ENCODE results near the gene TBC1D10B.

TBC1D10B gene, protein sequence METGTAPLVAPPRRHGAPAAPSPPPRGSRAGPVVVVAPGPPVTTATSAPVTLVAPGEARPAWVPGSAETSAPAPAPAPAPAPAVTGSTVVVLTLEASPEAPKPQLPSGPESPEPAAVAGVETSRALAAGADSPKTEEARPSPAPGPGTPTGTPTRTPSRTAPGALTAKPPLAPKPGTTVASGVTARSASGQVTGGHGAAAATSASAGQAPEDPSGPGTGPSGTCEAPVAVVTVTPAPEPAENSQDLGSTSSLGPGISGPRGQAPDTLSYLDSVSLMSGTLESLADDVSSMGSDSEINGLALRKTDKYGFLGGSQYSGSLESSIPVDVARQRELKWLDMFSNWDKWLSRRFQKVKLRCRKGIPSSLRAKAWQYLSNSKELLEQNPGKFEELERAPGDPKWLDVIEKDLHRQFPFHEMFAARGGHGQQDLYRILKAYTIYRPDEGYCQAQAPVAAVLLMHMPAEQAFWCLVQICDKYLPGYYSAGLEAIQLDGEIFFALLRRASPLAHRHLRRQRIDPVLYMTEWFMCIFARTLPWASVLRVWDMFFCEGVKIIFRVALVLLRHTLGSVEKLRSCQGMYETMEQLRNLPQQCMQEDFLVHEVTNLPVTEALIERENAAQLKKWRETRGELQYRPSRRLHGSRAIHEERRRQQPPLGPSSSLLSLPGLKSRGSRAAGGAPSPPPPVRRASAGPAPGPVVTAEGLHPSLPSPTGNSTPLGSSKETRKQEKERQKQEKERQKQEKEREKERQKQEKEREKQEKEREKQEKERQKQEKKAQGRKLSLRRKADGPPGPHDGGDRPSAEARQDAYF

DNA sequence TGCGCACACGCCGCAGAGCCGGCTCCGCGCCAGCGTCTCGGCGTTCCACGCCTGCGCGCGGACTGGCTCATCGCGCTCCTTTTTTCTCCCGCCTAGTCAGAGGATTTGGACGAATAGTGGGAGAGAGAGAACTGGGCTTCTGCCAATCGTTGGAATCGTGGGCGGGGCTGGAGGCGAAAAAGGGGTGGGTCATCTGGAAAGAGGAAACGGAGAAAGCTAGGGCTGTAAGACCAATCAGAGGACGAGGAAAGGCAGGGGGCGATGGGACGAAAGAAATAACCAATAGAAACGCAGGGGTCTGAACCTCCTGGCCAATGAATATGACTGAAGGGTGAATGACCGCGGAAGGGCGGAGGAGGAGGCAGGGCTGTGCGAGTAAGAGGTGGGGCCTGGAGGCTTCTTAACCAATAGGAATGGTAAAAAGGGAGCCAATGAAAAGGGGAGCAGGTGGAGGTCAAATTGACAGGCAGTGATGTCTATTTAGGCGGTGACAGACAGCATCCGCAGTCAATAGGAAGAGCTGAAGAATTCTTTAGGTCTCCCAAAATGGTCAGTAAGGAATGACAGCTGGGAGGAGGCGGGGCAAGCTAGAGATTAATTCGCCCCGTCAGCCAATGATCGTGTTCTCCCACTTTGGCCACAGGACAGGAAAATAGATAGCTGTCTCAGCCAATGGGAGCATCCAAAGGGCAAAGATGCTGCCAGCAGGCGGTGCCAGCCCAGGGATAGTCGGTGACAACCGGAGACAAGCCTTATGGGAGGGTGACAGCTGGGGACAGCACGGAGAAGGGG, at the start of gene TBC1D10B:
TSS of gene TBC1D10B (minus strand) at position 39 of the 792 bp plus-strand sequence. CDS start 311 bp downstream, outside the sequence.
- peak; percentile 100 for FAIRE-seq

DNA sequence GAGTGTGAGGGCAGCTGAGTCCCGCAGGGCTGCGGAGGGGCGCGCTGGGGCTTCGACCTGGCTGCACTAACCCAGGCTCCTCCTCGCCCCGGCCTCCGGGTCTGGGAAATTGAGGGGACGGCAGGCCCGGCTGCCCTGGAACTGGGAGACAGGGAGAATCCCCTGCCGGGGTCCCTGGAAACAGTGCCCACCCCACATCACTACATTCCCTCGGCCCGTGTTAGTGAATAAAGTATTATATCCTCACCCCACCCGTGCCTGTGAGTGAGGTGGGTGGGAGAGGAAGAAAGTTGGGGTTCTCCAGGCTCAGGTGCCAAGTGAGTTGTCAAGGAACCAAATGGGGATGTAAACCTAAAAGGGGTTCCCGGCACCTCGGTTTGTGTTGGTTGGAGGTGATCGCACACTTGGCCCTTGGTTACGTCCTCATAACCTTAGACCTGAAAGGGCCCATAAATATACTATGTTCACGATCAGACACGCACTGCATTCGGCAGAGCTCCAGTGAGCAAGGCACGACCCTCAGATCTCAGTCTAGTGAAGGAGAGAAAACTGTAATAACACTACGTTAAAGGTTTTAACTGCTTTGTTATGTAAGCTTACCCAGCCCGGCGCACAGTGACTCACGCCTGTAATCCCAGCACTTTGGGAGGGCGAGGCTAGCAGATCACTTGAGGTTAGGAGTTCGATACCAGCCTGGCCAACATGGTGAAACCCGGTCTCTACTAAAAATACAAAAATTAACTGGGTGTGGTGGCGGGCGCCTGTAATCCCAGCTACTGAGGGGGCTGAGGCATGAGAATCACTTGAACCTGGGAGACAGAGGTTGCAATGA, 48.3 kb upstream of the TBC1D10B start:
- no peak for FAIRE-seq

DNA sequence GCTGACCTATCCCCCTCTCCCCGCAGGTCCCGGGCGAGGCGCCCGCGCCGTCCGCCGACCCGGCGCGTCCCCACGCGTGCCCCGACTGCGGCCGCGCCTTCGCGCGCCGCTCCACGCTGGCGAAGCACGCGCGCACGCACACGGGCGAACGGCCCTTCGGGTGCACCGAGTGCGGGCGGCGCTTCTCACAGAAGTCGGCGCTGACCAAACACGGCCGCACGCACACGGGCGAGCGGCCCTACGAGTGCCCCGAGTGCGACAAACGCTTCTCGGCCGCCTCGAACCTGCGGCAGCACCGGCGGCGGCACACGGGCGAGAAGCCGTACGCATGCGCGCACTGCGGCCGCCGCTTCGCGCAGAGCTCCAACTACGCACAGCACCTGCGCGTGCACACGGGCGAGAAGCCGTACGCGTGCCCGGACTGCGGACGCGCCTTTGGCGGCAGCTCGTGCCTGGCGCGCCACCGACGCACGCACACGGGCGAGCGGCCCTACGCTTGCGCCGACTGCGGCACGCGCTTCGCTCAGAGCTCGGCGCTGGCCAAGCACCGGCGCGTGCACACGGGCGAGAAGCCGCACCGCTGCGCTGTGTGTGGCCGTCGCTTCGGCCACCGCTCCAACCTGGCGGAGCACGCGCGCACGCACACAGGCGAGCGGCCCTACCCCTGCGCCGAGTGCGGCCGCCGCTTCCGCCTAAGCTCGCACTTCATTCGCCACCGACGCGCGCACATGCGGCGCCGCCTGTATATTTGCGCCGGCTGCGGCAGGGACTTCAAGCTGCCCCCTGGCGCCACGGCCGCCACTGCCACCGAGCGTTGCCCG, 47.4 kb upstream of the TBC1D10B start:
- no peak for FAIRE-seq

DNA sequence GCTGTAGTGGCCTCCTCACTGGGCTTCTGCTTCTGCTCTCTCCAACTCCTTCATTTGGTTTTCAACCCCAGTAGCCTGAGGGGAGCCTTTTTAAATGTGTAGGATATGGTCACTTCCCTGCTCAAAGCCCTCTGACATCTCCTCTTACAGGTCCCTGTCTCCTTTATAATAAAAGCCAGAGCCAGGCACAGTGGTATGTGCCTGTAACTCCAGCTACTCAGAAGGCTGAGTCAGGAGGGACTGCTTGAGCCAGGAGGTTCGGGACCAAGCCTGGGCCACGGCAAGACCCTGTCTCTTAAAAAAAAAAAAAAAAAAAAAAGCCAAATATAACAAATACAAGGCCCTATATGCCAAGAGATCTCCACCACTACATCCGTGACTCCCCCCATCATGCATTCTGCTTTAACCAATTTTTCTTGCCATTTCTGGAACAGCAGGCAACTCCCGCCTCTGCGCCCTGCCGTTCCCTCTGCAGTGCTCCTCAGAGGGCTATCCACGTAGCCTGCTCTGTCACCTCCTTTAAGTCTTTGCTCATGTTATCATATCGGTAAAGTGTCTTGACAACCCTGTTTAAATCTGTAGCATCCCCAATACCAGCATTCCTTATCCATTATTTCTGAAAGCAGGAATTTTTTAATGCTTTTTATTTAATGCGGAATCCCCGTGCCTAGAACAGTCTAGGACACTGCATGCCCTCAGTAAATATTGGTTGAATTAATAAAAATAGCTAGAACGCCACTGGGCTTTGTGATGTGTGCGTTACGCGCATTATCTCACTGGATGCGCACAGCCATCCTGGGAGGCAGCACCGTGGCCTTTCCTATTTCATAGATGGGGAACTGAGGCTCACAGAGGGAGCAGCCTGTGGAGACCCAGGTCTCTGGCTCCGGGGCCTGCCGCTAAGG, 46.6 kb upstream of the TBC1D10B start:
- no peak for FAIRE-seq

DNA sequence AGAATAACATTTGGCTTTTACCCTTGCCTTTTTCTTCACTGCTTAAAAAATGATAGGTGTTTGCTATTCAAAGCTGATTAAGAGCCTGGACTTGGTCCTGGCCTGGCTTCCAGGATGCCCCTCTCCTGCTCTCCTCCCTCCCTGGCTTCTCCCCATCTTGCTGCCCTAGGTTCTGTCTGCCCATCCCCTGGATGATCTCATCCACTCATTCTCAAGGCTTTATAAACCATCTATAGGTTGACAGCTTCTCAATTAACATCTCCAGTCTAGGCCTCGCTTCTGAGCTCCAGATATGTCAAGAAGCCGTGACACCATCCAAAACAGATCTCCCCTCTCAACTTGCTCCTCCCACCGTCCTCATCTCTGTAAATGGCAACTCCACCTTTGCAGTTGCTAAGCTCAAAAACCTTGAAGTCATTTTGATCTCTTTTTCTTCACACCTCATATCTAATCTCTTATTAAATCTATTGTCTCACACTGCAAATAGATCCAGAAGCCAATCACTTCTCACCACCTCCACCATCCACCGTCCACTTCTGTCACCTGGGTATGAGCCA, 45.8 kb upstream of the TBC1D10B start:
- FAIRE-seq: no peak

DNA sequence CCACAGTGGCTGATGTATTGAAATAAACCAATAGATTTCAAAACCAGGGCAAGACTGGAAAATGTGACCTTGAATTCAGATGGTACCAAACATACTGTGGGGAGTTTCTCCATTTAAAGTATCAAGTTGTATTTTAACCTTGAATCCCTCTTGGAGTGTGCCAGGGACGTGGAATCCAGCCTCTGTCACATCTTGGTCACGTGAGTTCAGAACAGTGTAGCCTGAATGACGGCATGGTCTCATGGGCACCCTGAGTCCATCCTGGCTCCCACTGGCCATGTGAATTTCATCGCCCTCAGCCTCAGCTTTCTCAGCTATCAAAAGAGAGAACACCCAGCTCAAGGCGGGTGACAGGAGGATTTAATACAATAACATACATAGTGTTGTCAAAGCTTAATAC, 43.9 kb upstream of the TBC1D10B start:
- FAIRE-seq: no peak

DNA sequence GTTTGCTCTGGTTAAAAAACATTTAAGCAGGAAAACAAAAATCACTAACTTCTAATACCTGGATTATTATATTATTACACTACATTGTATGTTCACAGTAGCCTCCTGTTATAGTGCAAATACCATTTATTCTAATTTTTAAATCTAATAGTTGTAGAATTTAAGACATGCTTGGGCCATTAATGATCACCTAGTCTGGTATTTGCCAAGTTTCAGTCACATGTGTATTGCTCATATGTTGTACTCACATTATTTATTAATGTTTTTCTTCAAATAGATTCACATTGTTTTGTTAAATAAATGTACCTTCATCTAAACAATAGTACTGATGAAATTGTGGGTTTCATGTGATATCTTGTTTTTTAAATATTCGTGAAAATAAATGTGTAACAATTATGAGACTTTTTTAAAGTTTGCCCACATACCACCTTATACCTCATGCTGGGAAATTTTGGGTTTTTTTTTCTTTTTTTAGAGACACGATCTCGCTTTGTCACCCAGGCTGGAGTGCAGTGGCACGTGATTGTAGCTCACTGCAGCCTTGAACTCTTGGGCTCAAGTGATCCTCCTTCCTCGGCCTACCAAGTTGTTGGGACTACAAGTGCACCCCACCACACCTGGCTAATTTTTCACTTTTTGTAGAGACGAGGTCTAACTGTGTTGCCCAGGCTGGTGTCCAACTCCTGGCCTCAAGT, 43.0 kb upstream of the TBC1D10B start:
- FAIRE-seq: no peak

DNA sequence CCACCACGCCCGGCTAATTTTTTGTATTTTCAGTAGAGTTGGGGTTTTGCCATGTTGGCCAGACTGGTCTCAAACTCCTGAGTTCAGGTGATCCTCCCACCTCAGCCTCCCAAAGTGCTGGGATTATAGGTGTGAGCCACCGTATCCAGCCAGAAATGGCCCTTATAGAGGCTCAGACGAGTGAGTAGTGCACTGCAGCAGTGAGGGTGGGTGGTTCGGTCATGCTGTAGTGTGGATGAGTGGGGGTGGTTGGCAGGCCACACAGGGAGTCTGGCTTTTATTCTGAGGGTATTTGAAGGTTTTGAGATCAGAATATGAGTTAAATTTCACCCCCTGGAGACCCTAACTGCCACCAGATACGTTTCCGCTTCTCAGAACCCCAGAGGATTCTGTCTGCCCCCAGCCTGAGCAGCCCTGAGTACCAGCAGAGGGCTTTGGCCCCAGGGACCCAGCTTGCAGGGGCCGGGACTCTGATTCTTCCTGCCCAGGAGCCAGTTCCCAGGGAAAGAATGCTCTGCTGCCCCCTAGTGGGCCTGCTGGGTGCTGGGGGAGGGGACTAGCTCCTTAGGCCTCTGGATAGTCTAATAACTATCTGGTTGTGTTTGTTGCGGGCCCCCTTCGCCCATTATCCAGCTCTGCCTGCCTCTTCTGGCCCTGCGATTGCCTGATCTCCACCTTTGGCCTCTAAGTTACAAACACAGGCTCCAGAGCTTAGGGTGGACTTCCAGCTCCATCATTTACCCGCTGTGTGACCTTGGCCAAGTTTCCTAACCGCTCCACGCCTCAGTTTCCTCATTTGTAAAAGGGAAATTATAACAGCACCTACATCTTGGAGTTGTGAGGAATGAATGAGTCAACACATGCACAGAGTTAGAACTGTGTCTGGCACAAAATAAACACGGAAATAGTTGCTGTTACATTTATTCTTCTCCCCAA, 39.1 kb upstream of the TBC1D10B start:
- no peak for FAIRE-seq

DNA sequence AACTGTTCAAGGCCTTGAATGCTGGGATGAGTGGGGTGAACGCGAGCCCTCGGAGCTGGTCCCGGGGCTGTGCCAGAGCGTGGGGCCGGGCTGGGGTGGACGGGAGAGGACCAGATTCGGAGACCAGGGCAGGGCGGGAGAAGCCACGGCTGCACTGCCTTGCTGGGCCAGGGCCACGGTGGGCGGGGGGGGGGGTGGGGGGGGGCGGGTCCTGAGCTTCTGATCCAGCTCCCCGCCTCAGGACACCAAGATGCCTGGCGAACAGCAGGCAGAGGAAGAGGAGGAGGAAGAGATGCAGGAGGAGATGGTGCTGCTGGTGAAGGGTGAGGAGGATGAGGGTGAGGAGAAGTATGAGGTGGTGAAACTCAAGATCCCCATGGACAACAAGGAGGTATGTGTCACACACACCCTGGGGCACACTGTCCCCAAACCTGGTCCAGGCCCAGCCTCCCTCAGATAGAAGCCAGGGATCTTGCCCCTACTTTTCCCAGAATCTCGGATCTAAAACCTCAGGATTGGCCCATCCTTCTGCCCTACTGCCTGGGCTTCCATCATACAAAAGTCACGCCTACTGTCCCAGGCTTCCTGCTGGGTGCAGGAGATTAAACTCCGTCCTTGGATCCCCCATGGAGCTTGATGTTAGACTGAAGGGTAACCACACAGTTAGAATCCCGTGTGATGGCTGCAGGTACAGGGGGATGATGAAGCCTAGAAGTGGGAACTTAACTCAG, 37.7 kb upstream of the TBC1D10B start:
- FAIRE-seq: no peak

DNA sequence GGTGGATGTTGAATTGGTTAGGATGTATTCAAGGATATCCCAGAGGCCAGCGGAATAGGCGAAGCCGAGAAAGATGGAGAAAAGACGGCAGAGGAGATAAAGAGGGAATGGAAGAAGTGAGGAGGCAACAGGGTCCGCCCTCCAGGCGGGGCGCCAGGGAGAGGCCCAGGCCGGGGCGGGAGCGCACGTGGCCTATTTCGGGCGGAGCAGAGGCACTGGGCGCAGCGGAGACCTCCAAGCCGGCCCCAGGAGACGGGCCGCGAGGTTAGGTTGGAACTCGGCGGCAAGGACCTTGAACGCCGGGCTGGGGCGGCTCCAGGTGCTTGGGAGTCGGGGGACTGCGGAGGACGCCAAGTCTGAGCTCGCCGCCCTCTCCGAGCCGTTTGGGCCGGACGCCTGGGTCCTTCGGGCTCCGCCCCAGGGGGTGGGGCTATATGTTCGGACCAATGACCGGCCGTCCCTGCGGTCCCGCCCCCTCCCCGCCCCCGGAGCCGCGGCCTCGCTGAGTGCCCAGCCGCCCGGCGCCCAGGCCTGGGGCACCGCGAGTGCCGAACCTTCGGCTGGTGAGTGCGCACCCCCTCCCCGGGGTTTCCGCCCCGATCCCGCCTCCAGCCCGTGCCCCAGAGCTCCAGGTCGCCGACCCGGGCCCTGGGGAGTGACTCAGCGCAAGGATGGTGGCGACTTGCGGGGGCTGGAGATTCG, 37.0 kb upstream of the TBC1D10B start, which contains the start of gene ZNF771:
TSS of gene ZNF771 (plus strand) at position 505 of the 702 bp plus-strand sequence. CDS start 448 bp downstream, outside the sequence.
- FAIRE-seq: no peak

DNA sequence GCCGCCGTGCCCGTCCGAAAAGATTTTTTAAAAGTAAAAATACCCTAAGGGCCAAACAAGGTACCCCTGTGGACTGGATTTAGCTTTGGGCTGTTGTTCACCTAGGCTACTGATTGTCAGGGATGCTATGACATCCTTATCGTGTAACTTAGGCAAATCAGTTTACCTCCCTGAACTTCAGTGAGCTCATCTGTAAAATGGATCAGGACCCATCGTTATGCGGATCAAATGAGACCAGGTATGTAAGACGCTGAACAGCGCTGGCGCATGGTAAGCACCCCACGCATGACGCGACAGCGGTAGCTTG, 36.5 kb upstream of the TBC1D10B start:
- no peak for FAIRE-seq

DNA sequence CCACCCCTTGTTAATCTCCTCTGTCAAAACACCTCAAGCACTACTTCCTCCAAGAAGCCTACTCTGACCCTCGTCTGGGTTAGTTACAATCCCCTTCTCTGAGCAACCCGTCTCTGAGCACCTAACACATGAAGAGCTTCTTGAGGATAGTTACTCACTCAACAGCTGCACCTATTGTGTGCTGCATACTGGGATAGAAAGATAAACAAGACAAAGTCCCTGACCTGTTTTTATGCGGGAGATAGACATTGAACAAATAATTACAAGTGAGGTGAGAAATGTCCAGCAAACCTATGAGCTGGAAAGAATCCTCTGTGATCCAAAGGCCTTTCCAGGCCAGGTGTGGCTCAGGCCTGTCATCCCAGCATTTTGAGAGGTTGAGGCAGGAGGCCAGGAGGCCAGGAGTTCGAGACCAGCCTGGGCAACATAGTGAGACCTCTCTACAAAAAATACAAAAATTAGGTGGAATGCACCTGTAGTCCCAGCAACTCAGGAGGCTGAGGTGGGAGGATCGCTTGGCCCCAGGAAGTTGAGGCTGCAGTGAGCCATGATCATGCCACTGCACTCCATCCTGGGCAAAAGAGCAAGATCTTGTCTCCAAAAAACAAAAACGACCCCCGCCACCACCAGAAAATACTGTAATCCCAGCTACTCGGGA, 31.6 kb upstream of the TBC1D10B start:
- FAIRE-seq: no peak

DNA sequence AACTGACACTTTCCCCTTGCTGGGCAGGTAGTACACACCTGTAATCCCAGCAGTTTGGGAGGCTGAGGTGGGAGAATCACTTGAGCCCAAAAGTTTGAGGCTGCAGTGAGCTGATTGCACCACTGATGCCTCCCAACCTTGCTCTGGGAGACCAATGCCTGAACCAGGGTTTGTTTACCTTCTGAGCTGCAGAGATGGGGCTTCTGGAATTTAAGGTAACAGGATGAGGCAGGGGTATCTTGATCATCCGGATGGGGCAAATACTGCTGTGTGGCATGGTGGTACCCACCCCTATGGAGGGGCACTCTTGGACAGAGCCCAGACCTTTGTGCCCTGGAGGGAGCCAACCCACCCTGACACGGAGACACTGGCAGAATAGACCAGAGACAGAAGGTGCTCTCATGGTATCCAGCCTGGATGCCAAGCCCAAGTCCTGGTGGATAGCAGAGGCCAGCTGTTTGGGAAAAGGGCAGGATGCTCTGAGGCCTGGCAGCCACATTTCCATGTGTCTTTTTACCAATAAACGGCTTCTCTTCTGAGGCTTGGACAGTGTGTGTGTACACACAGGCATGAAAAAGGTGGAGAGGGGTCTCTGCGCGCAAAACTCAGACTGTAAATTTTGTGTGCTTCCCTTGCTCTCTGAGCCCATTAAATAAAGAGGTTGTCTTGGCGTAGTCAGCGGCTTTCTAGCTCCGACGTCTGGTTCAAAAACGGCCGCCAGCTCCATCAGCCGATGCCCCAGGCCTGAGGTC, 29.3 kb upstream of the TBC1D10B start:
- FAIRE-seq: no peak

DNA sequence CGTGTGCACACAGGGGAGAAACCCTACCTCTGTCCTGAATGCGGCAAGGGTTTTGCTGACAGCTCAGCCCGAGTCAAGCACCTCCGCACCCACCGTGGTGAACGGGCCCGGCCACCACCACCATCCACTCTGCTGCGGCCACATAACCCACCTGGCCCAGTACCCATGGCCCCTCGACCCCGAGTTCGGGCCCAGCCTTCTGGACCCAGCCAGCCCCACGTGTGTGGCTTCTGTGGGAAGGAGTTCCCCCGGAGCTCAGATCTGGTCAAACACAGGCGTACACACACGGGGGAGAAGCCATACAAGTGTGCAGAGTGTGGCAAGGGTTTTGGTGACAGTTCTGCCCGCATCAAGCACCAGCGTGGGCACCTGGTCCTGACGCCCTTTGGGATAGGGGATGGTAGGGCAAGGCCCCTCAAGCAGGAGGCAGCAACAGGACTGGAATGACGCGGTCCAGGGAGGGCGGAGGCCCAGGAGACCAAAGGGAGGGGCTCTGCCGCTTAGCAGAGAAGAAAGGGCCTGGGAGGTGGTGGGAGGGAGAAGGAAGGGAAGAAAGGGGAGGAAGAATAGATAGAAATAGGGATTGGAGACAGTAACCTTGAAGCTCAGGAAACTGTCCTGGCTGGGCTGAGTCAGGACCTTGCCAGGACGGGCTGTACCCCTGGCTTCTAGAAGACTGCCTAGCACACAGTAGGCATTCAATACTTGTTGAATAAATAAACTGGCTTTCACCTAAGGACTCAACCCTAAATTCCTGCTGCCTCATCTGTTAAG, 28.6 kb upstream of the TBC1D10B start:
- FAIRE-seq: no peak
